DMS153 treated with DMSO at 0.1 percent for 48 hours (cell line): ENCODE results near the gene CD22.
"Not testable (repeated sequence)": the region's sequence is repeated elsewhere in the genome, so short reads cannot be mapped to it uniquely, and the experiment has no call there.

Experiments
- DNase-seq: peaks from one replicate; lab custom pipeline; 2025; ENCODE audit not compliant: unreplicated experiment; lab: John Stamatoyannopoulos, UW

The CD22 gene

GRCh38 chr19:35328851-35329285, at the start of gene CD22:
TSS of gene CD22 (plus strand) at chr19:35329187. CDS start at chr19:35332041, 2,854 bp downstream.
- DNase-seq: no peak

GRCh38 chr19:35279374-35279773, 49.6 kb upstream of the CD22 start:
- no peak for DNase-seq

DNA sequence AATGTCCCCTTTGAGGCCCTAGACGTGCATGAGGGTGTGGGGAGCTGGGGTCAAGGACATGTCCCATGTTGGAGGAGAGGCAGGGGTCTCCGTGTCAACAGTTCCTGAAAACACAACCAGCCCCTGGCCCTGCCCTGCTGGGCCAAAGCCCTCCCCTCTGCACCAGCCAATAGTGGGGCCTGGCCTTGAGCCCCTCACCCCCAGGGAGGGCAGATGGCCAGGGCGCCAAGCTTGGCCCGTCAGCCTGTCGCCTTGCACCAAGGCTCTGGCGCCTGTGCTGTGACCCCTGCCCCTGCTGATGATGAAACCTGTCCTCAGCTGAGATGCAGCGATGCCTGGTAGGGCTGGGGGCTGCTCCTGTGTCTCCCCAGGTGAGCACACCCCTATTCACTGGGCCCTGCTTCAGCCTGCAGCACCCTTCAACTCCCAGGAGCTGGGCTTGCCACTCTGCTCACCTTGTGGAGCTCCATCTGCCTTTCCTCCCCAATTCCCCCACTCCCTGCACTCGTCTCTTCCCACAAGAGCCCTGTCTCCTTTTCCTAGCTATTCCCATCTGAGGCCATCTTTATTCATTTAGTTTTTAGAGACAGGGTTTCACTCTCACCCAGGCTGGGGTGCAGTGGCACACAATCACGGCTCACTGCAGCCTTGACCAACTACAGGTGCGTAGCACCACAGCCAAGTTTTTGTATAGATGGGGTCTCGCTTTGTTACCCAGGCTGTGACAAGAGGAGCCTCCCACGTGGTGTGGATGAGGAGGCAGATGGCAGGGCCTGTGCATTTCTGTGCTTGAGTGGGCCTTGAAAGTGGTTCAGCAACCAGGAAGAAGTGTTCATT, 48.8 kb upstream of the CD22 start:
- DNase-seq: no peak

- no peak for DNase-seq
Measured at GRCh38 chr19:35281303-35281702, 47.7 kb upstream of the CD22 start.

- DNase-seq: no peak
Measured at GRCh38 chr19:35284153-35285094, 44.6 kb upstream of the CD22 start.

GRCh38 chr19:35285095-35285449, 43.9 kb upstream of the CD22 start:
- no peak for DNase-seq

DNA sequence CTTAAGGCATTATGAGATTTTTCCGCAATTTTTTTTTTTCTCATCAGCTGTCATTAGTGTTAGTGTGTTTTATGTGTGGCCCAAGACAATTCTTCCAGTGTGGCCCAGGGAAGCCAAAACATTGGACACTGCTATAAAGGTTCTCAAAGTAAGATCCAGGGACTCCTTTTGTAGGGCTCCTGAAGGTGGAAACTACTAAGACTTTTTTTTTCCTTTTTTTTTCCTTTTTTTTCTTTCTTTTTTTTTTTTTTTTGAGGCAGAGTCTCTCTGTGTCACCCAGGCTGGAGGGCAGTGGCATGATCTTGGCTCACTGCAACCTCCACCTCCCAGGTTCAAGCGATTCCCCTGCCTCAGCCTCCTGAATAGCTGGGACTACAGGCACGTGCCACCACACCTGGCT, 43.5 kb upstream of the CD22 start:
- not testable (repeated sequence) for DNase-seq

GRCh38 chr19:35286101-35286500, 42.9 kb upstream of the CD22 start:
- DNase-seq: not testable (repeated sequence)

DNA sequence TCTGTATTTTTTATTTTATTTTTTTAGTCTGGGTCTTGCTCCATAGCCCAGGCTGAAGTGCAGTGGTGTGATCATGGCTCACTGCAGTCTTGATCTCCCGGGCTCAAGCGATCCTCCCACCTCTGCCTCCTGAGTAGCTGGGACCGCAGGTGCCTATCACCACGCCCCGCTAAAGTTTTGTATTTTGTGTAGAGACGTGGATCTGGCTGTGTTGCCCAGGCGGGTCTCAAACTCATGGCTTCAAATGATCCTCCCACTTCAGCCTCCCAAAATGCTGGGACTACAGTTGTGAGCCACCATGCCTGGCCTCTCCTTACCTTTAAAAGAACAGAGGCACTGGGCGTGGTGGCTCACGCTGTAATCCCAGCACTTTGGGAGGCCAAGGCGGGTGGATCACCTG, 41.3 kb upstream of the CD22 start:
- no peak for DNase-seq

DNA sequence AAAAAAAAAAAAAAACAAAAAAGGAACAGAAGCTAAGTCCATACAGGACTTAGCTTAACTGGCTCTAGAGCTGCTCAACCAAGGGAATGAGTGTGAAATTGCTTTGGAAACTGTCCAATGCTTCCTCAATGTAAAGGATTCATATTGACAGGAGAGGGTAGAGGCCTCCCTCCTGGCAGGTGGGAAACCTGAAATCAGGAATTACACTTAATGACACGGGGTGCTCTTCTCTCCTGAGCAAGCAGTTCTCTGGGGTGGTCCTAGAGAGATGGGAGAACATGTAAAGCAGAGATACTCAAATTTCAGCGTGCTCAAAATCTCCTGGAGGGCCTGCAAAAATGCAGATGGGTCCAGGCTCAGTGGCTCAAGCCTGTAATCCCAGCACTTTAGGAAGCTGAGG, 40.7 kb upstream of the CD22 start:
- no peak for DNase-seq

- no peak for DNase-seq
Measured at GRCh38 chr19:35288906-35289305, 40.1 kb upstream of the CD22 start.

- DNase-seq: no peak
Measured at GRCh38 chr19:35290381-35291127, 38.4 kb upstream of the CD22 start.

DNA sequence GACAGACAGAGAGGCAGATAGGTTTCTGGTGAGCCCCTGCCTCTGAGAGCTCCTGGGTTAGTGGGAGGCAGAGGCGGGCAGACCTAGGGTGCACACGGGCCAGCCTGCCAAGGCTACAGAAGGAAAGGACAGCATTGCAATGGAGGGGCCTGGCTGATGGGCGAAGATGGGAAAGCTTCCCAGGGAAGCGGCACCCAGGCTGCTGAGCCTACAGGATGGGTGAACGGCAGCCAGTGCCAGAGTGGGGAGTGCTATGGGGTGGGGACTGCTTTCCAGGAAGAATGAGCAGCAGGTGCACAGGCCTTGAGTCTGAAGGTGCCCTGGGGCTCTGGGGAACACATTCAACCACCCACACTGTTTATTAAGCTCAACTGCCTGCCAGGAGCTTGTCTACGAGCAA, 37.7 kb upstream of the CD22 start:
- no peak for DNase-seq

DNA sequence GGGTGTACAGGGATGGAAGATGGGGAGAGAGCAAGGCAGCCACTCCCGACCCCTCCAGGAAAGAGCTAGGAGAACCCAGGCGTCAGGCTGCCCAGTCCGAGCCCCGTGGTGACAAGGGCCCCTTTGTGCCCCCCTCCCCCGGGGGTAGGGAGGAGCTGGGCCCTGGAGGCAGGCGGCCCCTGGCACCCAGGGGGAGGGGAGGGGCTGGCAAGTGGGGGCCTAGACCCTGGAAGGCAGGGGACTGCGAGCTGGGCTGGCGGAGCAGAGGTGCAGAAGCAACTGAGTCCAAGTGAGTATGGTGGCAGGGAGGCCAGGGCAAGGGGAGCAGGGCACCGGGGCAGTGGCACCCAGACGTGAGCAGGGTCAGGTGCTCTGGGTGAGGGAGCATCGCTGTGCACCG, 37.1 kb upstream of the CD22 start, which contains the start of gene MAG:
Gene MAG, plus strand, starts transcription at position 246 of the 400 bp plus-strand sequence. CDS start 3,248 bp downstream, outside the sequence.
- no peak for DNase-seq

GRCh38 chr19:35292421-35293362, 36.3 kb upstream of the CD22 start:
- DNase-seq: no peak

DNA sequence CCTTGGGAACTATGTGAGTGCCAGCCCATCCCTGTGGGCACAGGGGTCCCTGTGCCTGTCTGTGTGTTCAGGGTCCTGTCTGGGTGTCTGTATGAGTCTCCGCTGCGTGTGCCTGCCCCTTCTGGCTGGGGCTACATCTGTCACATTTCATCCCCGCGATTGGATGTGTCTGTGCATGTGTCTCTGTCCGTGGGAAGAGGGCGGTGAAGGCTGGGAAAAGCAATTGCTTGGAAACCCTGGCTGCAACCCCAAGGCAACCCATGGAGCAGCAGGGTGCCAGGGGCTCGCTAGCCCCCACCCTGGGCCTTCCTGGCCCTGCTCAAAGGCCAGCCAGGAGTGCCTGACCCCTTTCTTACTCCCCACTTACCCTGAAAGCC, 35.6 kb upstream of the CD22 start:
- no peak for DNase-seq

- no peak for DNase-seq
Measured at GRCh38 chr19:35293808-35294207, 35.2 kb upstream of the CD22 start.

DNA sequence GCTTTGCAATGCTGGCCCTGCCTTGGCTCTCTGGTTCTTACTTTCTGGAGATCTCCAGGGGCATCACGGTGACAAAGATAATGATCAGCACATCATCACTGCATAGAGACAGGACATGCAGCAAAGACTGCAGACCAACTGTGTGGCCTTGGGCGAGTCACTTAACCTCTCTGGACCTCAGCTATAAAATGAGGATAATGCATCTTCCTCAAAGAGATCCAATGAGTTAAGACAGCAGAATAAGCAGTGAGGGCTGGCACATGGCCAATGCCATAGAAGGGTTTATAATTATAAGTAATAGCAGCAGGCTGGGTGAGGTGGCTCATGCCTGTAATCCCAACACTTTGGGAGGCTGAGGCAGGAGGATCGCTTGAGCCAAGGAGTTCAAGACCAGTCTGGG, 34.7 kb upstream of the CD22 start:
- no peak for DNase-seq

GRCh38 chr19:35294859-35295791, 33.9 kb upstream of the CD22 start:
- no peak for DNase-seq
